ENCODE measurements around the gene ACTL6A. TPM values are rescaled to one million over a fixed set of nuclear protein-coding genes. Genes with fewer than 3 reads are reported as not detected.
A peak's percentile ranks its signal among the peaks of the same experiment; 100 is the strongest.
"Not testable (repeated sequence)": the region's sequence is repeated elsewhere in the genome, so short reads cannot be mapped to it uniquely, and the experiment has no call there.

The ACTL6A gene
- polyA plus RNA-seq (ENCODE audit: low read depth in 6 of 6): 10 to 100 TPM; 26.9 to 48.6 (median 31.8) TPM

DNA sequence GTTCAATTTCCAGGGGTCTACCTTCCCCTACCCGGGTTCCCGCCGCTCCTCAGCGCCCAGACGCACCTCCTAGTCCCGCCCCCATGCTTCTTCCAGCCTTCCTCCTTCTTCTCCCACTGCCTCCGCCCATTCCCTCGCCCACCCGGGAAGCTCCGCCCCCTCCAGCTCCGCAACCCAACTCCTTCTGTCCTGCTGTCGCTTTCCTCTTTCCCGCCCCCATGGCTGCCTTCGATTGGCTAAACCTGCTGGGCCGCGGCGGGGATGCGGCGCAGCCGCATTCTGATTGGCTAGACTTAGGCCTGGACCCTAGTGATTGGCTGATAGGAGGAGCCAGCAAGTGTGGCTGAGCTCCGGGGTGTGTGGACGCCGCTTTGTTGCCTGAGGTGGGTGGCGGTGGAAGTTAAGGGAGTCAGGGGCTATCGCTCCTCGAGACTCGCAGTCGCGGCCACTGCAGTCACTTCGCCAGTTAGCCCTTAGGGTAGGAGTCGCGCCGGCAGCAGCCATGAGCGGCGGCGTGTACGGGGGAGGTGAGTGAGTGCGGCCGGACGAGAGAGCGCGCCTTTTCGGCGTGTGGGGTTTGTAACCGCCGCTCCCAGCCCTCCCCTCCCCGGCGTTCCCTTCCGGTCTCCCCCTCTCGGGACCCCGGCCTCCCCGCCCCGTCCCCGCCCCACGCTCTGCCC, at the start of gene ACTL6A:
TSS of gene ACTL6A (plus strand) at position 336 of the 680 bp plus-strand sequence. CDS start at position 503, 167 bp downstream.
- Mint-ChIP-seq H3K9me3 (no peaks in the 10 kb centered on the region), H3K27ac (peak within 1 kb of the TSS; percentile 86 to 98 (median 94)), H3K27me3 (no peaks in the 10 kb centered on the region), H3K4me1 (peaks cover 21 to 29% (median 24%) of the 10 kb centered on the region in 3 donors), H3K4me3 (peak within 1 kb of the TSS; percentile 87 to 99 (median 98)), H3K36me3 (no peaks in the 10 kb centered on the region)
- DNase-seq (peak; percentile 97), ATAC-seq (ENCODE audit: low read depth in 2 of 2) (peak; percentile 90 to 92)

DNA sequence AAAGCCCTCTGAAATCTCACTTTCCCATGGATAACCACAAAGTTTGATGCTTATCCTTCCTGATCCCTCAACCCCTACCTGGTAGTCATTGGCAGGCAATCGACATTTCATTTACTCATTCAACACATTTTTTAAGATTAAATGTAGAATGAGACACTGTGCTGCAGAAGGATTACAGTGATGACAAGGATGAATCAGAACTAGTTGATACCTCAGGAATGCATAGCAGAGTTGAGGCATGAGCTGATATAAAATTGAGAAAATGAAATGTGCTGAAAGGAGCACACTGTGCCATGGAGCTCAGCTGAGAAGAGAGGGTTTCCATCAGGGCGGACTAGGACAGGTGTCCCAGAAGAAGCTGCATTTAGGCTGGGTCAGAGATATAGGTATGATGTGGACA, 48.9 kb upstream of the ACTL6A start:
- Mint-ChIP-seq H3K4me1 (no peaks in the 10 kb centered on the region), H3K27me3 (peaks cover 0 to 16% (median 7%) of the 10 kb centered on the region in 3 donors), H3K4me3 (no peak overlapping the region), H3K9me3 (peaks cover 16 to 28% (median 21%) of the 10 kb centered on the region in 7 donors), H3K36me3 (peaks cover 0 to 18% of the 10 kb centered on the region in 2 donors), H3K27ac (no peak overlapping the region)
- DNase-seq: no peak
- ATAC-seq (ENCODE audit: low read depth in 2 of 2): no peak

DNA sequence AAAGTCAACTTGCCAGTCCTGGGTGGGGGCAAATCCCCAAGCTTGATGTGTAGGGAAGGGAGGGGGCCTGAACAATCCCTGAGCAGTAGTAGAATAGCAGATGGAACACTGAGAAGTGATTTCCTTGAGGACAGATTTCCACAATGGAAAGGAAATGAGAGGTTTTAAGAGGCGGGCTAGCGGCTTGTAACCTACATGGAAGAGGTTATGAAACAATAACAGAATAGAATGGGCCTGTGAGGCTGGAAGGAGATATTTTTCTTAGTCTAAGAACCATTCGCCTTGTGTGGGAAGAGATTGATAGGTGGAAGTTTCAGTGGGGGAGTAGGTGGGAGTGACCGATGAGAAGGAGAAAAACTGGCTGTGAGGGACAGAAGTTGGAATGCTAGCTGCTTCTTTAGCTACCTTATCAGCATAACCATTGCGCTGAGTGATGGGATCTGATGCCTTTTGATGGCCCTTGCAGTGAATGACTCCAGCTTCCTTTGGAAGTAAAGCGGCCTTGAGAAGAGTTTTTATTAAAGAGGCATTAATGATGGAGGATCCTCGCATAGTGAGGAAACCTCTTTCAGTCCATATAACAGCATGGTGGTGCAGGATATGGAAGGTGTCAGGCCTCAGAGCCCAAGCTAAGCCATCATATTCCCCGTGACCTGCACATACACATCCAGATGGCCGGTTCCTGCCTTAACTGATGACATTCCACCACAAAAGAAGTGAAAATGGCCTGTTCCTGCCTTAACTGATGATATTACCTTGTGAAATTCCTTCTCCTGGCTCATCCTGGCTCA, 46.1 kb upstream of the ACTL6A start:
- Mint-ChIP-seq H3K9me3 (peaks cover 16 to 28% (median 21%) of the 10 kb centered on the region in 7 donors), H3K36me3 (peaks cover 0 to 18% of the 10 kb centered on the region in 2 donors), H3K27me3 (peaks cover 0 to 16% (median 7%) of the 10 kb centered on the region in 3 donors), H3K4me3 (peak overlapping the region in 1 of 8 donors; percentile 78)
- H3K27ac Mint-ChIP-seq; ATAC-seq (ENCODE audit: low read depth in 2 of 2); DNase-seq; H3K4me1 Mint-ChIP-seq: not testable (repeated sequence)

DNA sequence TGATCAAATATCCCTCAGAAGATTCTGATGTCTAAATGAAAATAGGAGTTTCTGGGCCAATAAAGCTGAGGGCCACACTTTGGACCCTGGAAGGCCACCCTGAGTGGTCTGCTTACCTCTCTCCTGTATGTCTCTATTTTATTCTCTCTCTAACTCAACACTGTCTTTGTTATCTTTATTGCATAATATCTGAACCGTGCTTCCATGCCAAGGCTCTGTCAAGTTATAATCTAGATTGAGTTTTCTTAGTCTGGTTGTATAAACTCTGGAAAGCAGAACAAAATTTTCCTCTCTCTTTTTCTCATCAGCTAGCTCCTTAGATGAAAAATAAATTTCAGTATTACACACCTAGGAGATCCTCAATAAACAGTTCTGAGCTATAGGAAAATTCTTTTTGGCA, 36.2 kb upstream of the ACTL6A start:
- no peaks in the 10 kb centered on the region for H3K9me3 Mint-ChIP-seq
- H3K4me1 Mint-ChIP-seq: no peaks in the 10 kb centered on the region
- DNase-seq (no peak), ATAC-seq (ENCODE audit: low read depth in 2 of 2) (no peak)
- peaks cover 0 to 17% (median 13%) of the 10 kb centered on the region in 3 donors for H3K27me3 Mint-ChIP-seq
- no peaks in the 10 kb centered on the region for H3K36me3 Mint-ChIP-seq
- no peak overlapping the region for H3K27ac Mint-ChIP-seq
- no peak overlapping the region for H3K4me3 Mint-ChIP-seq

DNA sequence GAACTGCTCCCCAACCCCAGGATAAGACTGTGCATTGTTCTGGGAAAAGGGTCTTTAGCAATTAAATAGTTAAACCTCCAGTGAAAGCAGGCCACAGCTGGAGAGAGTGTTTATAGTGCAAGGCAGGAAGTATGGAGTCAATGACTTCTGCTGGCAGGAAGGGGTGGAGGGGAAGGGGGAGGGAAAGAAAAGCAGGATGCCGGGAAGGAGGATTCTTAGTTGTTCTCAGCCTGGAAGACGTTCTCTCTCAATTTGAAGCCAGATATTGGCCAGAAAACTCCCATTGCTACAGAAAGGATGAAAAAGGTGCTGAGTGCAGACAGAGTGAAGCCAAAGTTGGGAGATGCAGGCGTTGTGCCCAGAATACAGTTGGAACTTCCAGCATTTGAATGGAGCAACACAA, 35.7 kb upstream of the ACTL6A start:
- no peaks in the 10 kb centered on the region for H3K36me3 Mint-ChIP-seq
- peak overlapping the region in 1 of 6 donors; percentile 63 for H3K27ac Mint-ChIP-seq
- no peaks in the 10 kb centered on the region for H3K4me1 Mint-ChIP-seq
- H3K4me3 Mint-ChIP-seq: no peak overlapping the region
- peaks cover 0 to 17% (median 13%) of the 10 kb centered on the region in 3 donors for H3K27me3 Mint-ChIP-seq
- ATAC-seq (ENCODE audit: low read depth in 2 of 2) (no peak), DNase-seq (no peak)
- no peaks in the 10 kb centered on the region for H3K9me3 Mint-ChIP-seq

DNA sequence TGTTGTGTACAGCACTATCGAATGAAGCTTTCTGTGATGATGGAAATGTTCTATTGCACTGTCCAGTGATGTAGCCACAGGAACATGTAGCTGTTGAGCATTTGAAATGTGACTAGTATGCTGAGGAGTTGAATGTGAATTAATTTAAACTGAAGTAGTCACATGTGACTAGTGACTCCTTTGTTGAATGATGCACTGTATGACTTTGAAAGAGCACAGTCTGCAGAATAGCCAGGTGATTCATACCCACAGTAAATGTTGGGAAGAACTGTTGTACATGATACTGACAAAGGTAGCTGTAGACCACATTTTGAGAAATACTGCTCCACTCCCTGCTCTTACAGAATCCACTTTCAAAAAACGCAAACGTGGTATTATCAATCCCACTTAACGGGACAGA, 34.0 kb upstream of the ACTL6A start:
- Mint-ChIP-seq H3K4me1 (no peaks in the 10 kb centered on the region), H3K27me3 (peaks cover 3 to 18% (median 13%) of the 10 kb centered on the region in 3 donors), H3K27ac (no peak overlapping the region), H3K36me3 (no peaks in the 10 kb centered on the region), H3K9me3 (no peaks in the 10 kb centered on the region), H3K4me3 (no peak overlapping the region)
- no peak for DNase-seq
- ATAC-seq (ENCODE audit: low read depth in 2 of 2): no peak

DNA sequence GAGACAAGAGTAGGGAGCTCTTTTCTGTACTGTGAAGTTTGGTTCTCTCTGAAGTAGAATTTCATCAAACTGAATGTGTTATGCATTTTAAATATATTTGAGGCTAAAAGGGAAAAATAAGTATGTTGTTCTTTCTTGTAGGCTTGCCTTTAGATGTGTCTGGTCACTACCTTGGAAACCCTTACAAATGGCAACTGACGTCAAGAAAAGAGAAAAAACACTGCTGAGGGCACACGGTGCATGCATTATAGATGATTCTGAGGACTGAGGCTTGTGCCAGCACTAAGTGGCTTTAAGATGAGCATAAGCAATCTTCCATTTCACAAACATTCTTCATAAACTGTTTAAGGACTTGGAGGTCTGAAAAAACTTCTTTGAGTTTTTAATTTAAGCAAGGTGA, 31.1 kb upstream of the ACTL6A start:
- DNase-seq (no peak), ATAC-seq (ENCODE audit: low read depth in 2 of 2) (no peak)
- H3K27ac Mint-ChIP-seq: no peak overlapping the region
- peaks cover 0 to 4% (median 0%) of the 10 kb centered on the region in 7 donors for H3K9me3 Mint-ChIP-seq
- no peak overlapping the region for H3K4me3 Mint-ChIP-seq
- no peaks in the 10 kb centered on the region for H3K4me1 Mint-ChIP-seq
- peaks cover 0 to 20% (median 3%) of the 10 kb centered on the region in 3 donors for H3K27me3 Mint-ChIP-seq
- H3K36me3 Mint-ChIP-seq: no peaks in the 10 kb centered on the region

DNA sequence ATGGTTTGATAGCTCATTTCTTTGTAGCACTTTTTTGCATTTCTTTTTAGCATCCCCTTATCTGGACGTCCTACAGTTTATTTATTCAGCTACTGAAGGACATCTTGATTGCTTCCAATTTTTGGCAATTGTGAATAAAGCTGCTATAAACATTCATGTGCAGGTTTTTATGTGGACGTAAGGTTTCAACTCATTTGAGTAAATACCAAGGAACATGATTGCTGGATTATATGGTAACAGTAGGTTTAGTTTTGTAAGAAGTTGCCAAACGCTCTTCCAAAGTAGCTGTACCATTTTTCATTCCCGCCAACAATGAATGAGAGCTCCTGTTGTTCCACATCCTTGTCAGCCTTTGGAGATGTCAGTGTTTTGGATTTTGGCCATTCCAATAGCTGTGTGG, 29.5 kb upstream of the ACTL6A start:
- Mint-ChIP-seq H3K36me3 (no peaks in the 10 kb centered on the region), H3K4me1 (no peaks in the 10 kb centered on the region), H3K4me3 (no peak overlapping the region), H3K9me3 (peaks cover 0 to 4% (median 0%) of the 10 kb centered on the region in 7 donors), H3K27me3 (peaks cover 0 to 20% (median 3%) of the 10 kb centered on the region in 3 donors), H3K27ac (no peak overlapping the region)
- ATAC-seq (ENCODE audit: low read depth in 2 of 2): no peak
- DNase-seq: no peak

DNA sequence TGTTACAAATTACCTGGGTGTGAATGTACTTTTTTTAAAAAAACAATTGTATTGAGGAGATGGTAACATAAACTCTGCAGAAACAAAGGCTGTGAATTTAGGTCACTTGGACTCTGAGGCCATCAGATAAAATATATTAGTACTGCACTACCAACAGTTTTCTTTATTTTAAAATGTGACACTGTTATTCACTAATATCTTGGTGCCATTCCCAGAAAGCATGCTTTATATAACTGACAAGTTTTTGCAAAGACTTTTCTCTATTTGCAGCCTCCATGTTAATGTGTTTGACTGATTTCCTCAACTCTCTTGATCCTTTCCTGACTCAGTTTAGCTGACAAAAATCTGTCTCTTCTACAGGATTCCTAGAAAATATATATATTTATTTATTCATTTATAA, 26.5 kb upstream of the ACTL6A start:
- H3K4me3 Mint-ChIP-seq: no peak overlapping the region
- H3K27me3 Mint-ChIP-seq: peaks cover 3 to 33% (median 5%) of the 10 kb centered on the region in 3 donors
- H3K36me3 Mint-ChIP-seq: no peaks in the 10 kb centered on the region
- DNase-seq: no peak
- H3K27ac Mint-ChIP-seq: no peak overlapping the region
- peaks cover 0 to 4% (median 0%) of the 10 kb centered on the region in 7 donors for H3K9me3 Mint-ChIP-seq
- no peak for ATAC-seq (ENCODE audit: low read depth in 2 of 2)
- no peaks in the 10 kb centered on the region for H3K4me1 Mint-ChIP-seq

DNA sequence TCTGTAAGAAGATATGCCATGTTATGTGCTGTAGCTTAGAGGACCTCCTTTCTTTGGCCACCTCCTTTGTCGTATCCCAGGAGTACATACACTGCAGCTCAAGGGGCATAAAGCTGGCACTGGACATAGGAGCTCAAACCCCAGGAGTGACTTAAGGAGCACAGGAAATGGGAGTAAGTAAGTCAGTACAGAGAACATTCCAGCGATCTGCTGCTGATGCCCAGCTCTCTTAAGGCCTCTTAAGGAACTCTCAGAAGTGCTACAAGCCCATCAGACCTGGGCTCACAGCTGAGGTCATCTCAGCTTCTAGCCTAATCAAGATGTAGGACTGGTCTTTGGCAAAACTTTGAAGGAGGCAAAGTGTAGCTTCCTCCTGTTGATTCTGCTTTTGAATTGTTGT, 21.6 kb upstream of the ACTL6A start:
- no peak for DNase-seq
- H3K27me3 Mint-ChIP-seq: peaks cover 5 to 28% (median 13%) of the 10 kb centered on the region in 3 donors
- no peaks in the 10 kb centered on the region for H3K36me3 Mint-ChIP-seq
- no peak for ATAC-seq (ENCODE audit: low read depth in 2 of 2)
- no peak overlapping the region for H3K27ac Mint-ChIP-seq
- no peaks in the 10 kb centered on the region for H3K9me3 Mint-ChIP-seq
- no peak overlapping the region for H3K4me3 Mint-ChIP-seq
- H3K4me1 Mint-ChIP-seq: no peaks in the 10 kb centered on the region

DNA sequence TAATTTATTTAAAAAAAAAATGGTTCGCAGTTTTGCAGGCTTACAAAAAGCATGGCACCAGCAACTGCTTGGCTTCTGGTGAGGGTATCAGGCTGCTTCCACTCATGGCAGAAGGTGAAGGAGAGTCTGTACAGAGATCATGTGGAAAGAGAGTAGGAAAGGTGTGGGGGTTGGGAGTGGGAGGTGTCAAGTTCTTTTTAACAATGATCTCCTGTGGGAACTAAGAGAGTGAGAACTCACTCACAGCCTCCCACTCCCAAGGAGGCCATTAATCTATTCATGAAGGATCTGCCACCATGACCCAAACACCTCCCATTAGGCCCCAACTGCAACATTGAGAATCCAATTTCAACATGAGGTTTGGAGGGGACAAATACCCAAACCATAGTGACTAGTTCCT, 21.1 kb upstream of the ACTL6A start:
- no peaks in the 10 kb centered on the region for H3K36me3 Mint-ChIP-seq
- no peaks in the 10 kb centered on the region for H3K4me1 Mint-ChIP-seq
- no peaks in the 10 kb centered on the region for H3K9me3 Mint-ChIP-seq
- peaks cover 5 to 28% (median 13%) of the 10 kb centered on the region in 3 donors for H3K27me3 Mint-ChIP-seq
- ATAC-seq (ENCODE audit: low read depth in 2 of 2) (no peak), DNase-seq (no peak)
- peak overlapping the region in 1 of 6 donors; percentile 65 for H3K27ac Mint-ChIP-seq
- no peak overlapping the region for H3K4me3 Mint-ChIP-seq

DNA sequence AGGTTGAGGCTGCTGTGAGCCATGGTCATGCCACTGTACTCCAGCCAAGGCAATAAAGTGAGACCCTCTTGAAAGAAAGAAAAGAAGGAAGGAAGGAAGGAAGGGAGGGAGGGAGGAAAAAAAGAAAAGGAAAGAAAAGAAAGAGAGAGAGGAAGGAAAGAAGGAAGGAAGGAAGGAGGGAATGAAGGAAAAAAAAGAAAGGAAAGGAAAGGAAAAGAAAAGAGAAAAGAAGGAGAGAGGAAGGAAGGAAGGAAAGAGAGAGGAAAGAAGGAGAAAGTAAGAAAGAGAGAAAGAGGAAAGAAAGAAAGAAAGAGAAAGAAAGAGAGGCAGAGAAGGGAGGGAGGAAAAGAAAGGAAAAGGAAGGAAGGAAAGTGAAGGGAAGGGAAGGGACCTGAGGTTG, 20.4 kb upstream of the ACTL6A start:
- no peak overlapping the region for H3K27ac Mint-ChIP-seq
- DNase-seq: no peak
- H3K4me3 Mint-ChIP-seq: no peak overlapping the region
- ATAC-seq (ENCODE audit: low read depth in 2 of 2): no peak
- peaks cover 5 to 28% (median 13%) of the 10 kb centered on the region in 3 donors for H3K27me3 Mint-ChIP-seq
- no peaks in the 10 kb centered on the region for H3K9me3 Mint-ChIP-seq
- no peaks in the 10 kb centered on the region for H3K4me1 Mint-ChIP-seq
- H3K36me3 Mint-ChIP-seq: no peaks in the 10 kb centered on the region

DNA sequence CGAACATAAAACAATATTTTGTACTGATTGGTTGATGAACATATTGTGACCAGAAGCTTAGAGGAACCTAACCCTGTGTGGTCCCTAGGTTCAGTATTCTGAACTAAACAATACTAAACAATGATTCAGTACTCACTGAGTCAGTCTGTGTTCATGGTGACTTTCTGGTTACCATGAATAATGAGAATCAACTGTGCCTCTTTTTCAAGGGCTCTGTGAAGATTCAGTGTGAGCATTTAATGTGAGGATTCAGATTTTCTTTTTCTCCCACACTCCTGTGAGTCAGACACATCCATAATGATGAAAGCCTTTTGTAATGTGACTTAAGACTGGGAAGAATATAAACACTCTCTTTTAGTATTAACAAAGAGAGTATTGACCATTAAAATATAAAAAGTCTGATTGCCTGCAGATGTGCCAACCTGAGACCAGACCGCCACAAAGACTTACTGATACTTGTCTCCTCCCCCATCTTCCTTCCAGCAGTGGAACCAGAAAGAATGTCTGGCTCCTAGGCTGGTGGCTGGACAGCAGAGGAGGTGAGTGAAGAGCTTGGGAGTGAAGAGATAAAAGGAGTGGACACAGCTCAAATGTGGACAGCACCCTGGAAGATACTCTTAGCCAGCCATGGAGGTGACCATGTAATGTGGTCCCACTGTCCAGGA, 17.6 kb upstream of the ACTL6A start:
- Mint-ChIP-seq H3K27me3 (peaks cover 5 to 21% (median 12%) of the 10 kb centered on the region in 3 donors), H3K4me1 (no peaks in the 10 kb centered on the region), H3K9me3 (no peaks in the 10 kb centered on the region), H3K27ac (no peak overlapping the region), H3K36me3 (no peaks in the 10 kb centered on the region), H3K4me3 (no peak overlapping the region)
- ATAC-seq (ENCODE audit: low read depth in 2 of 2) (no peak), DNase-seq (no peak)

All from naive B cell (primary cell).